GM12878 (cell line): ENCODE results near the gene MSMB.
"Not testable (repeated sequence)": the region's sequence is repeated elsewhere in the genome, so short reads cannot be mapped to it uniquely, and the experiment has no call there.

ENCODE experiments used
- BCL11A ChIP-seq: IDR thresholded peaks from 2 replicates; pipeline ENCODE4 v1.6.1; 2011; ENCODE audit warnings: low read depth, low read length
- CBX5 ChIP-seq: sonication (generic); IDR thresholded peaks from 2 replicates; pipeline ENCODE4 v1.6.1; 2016; ENCODE audit warnings: low read depth, moderate library complexity, mild to moderate bottlenecking, inconsistent platforms
- CHD1 ChIP-seq: IDR thresholded peaks from 2 replicates; pipeline ENCODE4 v1.6.1; 2012; ENCODE audit warnings: low read depth, low read length, improper control_type of control experiment
- CREM ChIP-seq: IDR thresholded peaks from 2 replicates; pipeline ENCODE4 v1.6.1; 2014; ENCODE audit warnings: antibody characterized with exemption, low read depth
- EZH2 ChIP-seq: IDR thresholded peaks from 2 replicates; pipeline ENCODE4 v1.6.1; 2012; ENCODE audit warnings: low read depth, mild to moderate bottlenecking, control low read depth, inconsistent platforms, low read length, borderline replicate concordance; ENCODE audit not compliant: control insufficient read depth
- GABPA ChIP-seq: IDR thresholded peaks from 2 replicates; pipeline ENCODE4 v1.6.1; 2014; ENCODE audit warnings: antibody characterized with exemption, low read depth, mild to moderate bottlenecking, inconsistent platforms
- IKZF2 ChIP-seq, 2 experiments: fragments of 450-650 bp; IDR thresholded peaks; 2 replicates each; pipeline ENCODE4 v1.6.1; 2017; ENCODE audit warnings: mild to moderate bottlenecking in 2 of 2, moderate library complexity in 2 of 2
- KAT2A ChIP-seq: conservative IDR thresholded peaks from 2 replicates; pipeline ENCODE4 v1.6.1; 2011; ENCODE audit warnings: low read depth, low read length; ENCODE audit not compliant: control insufficient read depth
- MXI1 ChIP-seq: fragments of 150-350 bp; IDR thresholded peaks from 2 replicates; pipeline ENCODE4 v1.6.1; 2011; ENCODE audit warnings: low read depth, mild to moderate bottlenecking, inconsistent platforms, low read length, improper control_type of control experiment
- POLR2AphosphoS5 ChIP-seq: IDR thresholded peaks from 2 replicates; pipeline ENCODE4 v1.6.1; 2011; ENCODE audit warnings: mild to moderate bottlenecking, low read length, inconsistent platforms
- RAD21 ChIP-seq: IDR thresholded peaks from 2 replicates; pipeline ENCODE4 v1.6.1; 2011; ENCODE audit warnings: mild to moderate bottlenecking, low read depth, low read length, moderate library complexity; ENCODE audit not compliant: insufficient read depth
- YY1 ChIP-seq: IDR thresholded peaks from 2 replicates; pipeline ENCODE4 v1.6.1; 2011; ENCODE audit warnings: low read depth, mild to moderate bottlenecking, low read length
- TF ChIP-seq, protein P1 (sequence below): fragments of 150-350 bp; IDR thresholded peaks from 2 replicates; pipeline ENCODE4 v1.6.1; 2014; ENCODE audit warnings: mild to moderate bottlenecking, low read depth, low read length
- TF ChIP-seq, protein P2 (sequence below): IDR thresholded peaks from 2 replicates; pipeline ENCODE4 v1.6.1; 2012; ENCODE audit warnings: low read depth, low read length, improper control_type of control experiment

DNA sequence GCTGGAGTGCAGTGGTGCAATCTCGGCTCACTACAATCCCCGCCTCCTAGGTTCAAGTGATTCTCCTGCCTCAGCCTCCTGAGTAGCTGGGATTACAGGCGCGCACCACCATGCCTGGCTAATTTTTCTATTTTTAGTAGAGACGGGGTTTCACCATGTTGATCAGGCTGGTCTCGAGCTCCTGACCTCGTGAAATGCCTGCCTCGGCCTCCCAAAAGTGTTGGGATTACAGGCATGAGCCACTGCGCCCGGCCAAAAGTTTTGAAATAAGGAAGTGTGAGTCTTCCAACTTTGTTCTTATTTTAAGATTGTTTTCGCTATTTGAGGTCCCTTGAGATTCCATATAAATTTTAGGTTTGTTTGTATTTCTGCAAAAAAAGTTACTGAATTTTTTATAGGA is 41.3 kb upstream of the MSMB start:
- TF ChIP-seq BCL11A; RAD21; IKZF2 (IDR thresholded peaks at IDR 0.05); YY1; POLR2AphosphoS5; CREM; KAT2A; CHD1; MXI1; CBX5; GABPA; EZH2: not testable (repeated sequence)
- TF ChIP-seq, protein P1, sequence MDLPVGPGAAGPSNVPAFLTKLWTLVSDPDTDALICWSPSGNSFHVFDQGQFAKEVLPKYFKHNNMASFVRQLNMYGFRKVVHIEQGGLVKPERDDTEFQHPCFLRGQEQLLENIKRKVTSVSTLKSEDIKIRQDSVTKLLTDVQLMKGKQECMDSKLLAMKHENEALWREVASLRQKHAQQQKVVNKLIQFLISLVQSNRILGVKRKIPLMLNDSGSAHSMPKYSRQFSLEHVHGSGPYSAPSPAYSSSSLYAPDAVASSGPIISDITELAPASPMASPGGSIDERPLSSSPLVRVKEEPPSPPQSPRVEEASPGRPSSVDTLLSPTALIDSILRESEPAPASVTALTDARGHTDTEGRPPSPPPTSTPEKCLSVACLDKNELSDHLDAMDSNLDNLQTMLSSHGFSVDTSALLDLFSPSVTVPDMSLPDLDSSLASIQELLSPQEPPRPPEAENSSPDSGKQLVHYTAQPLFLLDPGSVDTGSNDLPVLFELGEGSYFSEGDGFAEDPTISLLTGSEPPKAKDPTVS = not testable (repeated sequence)
- TF ChIP-seq, protein P2, sequence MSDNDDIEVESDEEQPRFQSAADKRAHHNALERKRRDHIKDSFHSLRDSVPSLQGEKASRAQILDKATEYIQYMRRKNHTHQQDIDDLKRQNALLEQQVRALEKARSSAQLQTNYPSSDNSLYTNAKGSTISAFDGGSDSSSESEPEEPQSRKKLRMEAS = not testable (repeated sequence)
